HCT116 (cell line): ENCODE data around the gene LRRC56. TPM values are rescaled to one million over a fixed set of nuclear protein-coding genes. Genes with fewer than 3 reads are reported as not detected.
A peak's percentile ranks its signal among the peaks of the same experiment; 100 is the strongest.

Experiments used
- ATAC-seq: fragments of 200-7000 bp; cut with Tn5 transposase; 2 replicates; pipeline ENCODE4 v1.9.1; 2020; ENCODE audit warnings: mild to moderate bottlenecking, moderate library complexity
- BruUV-seq: library from RNA; stranded (reverse); fragments of 400-500 nt; replicated peaks from 2 replicates; lab custom pipeline; 2021; lab: Mats Ljungman, UMichigan
- CTCF ChIA-PET: fragments of 300-600 bp; sonication (Branson Sonifier 250); formaldehyde crosslinking; loops from one replicate; lab custom pipeline; 2021; ENCODE audit warnings: antibody characterized with exemption; lab: Charles Lee
- POLR2A ChIA-PET: fragments of 300-600, 350-600 bp; sonication (Branson Sonifier 250); formaldehyde crosslinking; loops from one replicate; lab custom pipeline; 2021; ENCODE audit warnings: antibody characterized with exemption; lab: Charles Lee
- RAD21 ChIA-PET, 2 experiments: fragments of 300-600 bp; sonication (Branson Sonifier 250); formaldehyde crosslinking; loops; one replicate each; lab custom pipeline; 2023; ENCODE audit warnings: low total read pairs in 2 of 2; ENCODE audit not compliant: uncharacterized antibody in 2 of 2, unreplicated experiment in 2 of 2, low non-redundant PET in 1 of 2; lab: Charles Lee
- DNase-seq: peaks from one replicate; pipeline ENCODE4 v3.0.0-alpha.2; 2010; ENCODE audit warnings: low read depth, low spot score
- H2AFZ ChIP-seq: fragments of 200-600 bp; shearing (Covaris generic), sonication (generic); 2 replicates; pipeline ENCODE4 v1.6.1; 2017; ENCODE audit warnings: low read depth, mixed run types, mixed read lengths, antibody characterized with exemption, low read length; ENCODE audit not compliant: poor library complexity, severe bottlenecking
- H3K27ac ChIP-seq: 2 replicates; pipeline ENCODE4 v1.5.1; 2012; ENCODE audit warnings: low read depth, low read length
- H3K27me3 ChIP-seq: fragments of 200-600 bp; sonication (generic); 2 replicates; pipeline ENCODE4 v1.6.1; 2016; ENCODE audit warnings: mixed run types, low read length, mixed read lengths; ENCODE audit not compliant: insufficient read depth
- H3K36me3 ChIP-seq, 2 experiments: fragments of 200-500 bp in 1 of 2; fragments of 200-600 bp in 1 of 2; sonication (Bioruptor generic) in 1 of 2; sonication (generic) in 1 of 2; 2 replicates each; pipeline versions ENCODE4 v1.5.1 to v1.6.1; 2014 to 2016; ENCODE audit warnings: low read length in 2 of 2, inconsistent platforms in 1 of 2, mixed read lengths in 1 of 2, mixed run types in 1 of 2; ENCODE audit not compliant: insufficient read depth in 2 of 2, control insufficient read depth in 1 of 2
- H3K4me1 ChIP-seq, 2 experiments: fragments of 200-600 bp in 1 of 2; sonication (generic) in 1 of 2; 2 replicates each; pipeline versions ENCODE4 v1.5.1 to v1.6.1; 2012 to 2017; ENCODE audit warnings: low read length in 2 of 2, inconsistent platforms in 1 of 2, mild to moderate bottlenecking in 1 of 2, mixed read lengths in 1 of 2, mixed run types in 1 of 2, moderate library complexity in 1 of 2; ENCODE audit not compliant: insufficient read depth in 2 of 2, control insufficient read depth in 1 of 2
- H3K4me2 ChIP-seq: fragments of 200-600 bp; sonication (generic); 2 replicates; pipeline ENCODE4 v1.6.1; 2017; ENCODE audit warnings: mixed run types, low read length, mixed read lengths
- H3K4me3 ChIP-seq, 2 experiments: fragments of 200-600 bp in 1 of 2; sonication (generic) in 1 of 2; replicated peaks in 1 of 2; 2 replicates each; pipeline ENCODE4 v1.5.1; 2011 to 2016; ENCODE audit warnings: low read length in 2 of 2, control low read depth in 1 of 2, low read depth in 1 of 2, mild to moderate bottlenecking in 1 of 2, mixed read lengths in 1 of 2, mixed run types in 1 of 2
- H3K79me2 ChIP-seq: fragments of 200-600 bp; sonication (generic); 2 replicates; pipeline ENCODE4 v1.6.1; 2017; ENCODE audit warnings: mild to moderate bottlenecking, mixed run types, low read length, moderate library complexity, mixed read lengths; ENCODE audit not compliant: insufficient read depth
- H3K9ac ChIP-seq: fragments of 200-600 bp; sonication (generic); 2 replicates; pipeline ENCODE4 v1.6.1; 2016; ENCODE audit warnings: low read length, mixed read lengths
- H3K9me2 ChIP-seq: fragments of 200-600 bp; sonication (generic), shearing (Covaris generic); 2 replicates; pipeline ENCODE4 v1.6.1; 2017; ENCODE audit warnings: mixed run types, mild to moderate bottlenecking, moderate library complexity; ENCODE audit not compliant: insufficient read depth
- H3K9me3 ChIP-seq, 2 experiments: fragments of 200-500 bp in 1 of 2; fragments of 200-600 bp in 1 of 2; sonication (Bioruptor generic) in 1 of 2; sonication (generic) in 1 of 2; 2 replicates each; pipeline ENCODE4 v1.6.1; 2014 to 2017; ENCODE audit warnings: low read length in 2 of 2, mixed read lengths in 2 of 2, inconsistent platforms in 1 of 2, low read depth in 1 of 2, mild to moderate bottlenecking in 1 of 2, mixed run types in 1 of 2, moderate library complexity in 1 of 2; ENCODE audit not compliant: control insufficient read depth in 1 of 2, insufficient read depth in 1 of 2
- H4K20me1 ChIP-seq: fragments of 200-600 bp; sonication (generic), shearing (Covaris generic); 2 replicates; pipeline ENCODE4 v1.6.1; 2017; ENCODE audit warnings: mixed run types, mild to moderate bottlenecking, moderate library complexity; ENCODE audit not compliant: insufficient read depth
- CBX3 ChIP-seq: IDR thresholded peaks from 2 replicates; pipeline ENCODE4 v1.6.1; 2012; ENCODE audit warnings: low read depth
- CEBPB ChIP-seq: IDR thresholded peaks from 2 replicates; pipeline ENCODE4 v1.6.1; 2012; ENCODE audit warnings: low read depth
- EGR1 ChIP-seq: IDR thresholded peaks from 2 replicates; pipeline ENCODE4 v1.6.1; 2012; ENCODE audit warnings: low read depth
- EZH2 ChIP-seq: fragments of 200-600 bp; sonication (generic); IDR thresholded peaks from 2 replicates; pipeline ENCODE4 v1.6.1; 2017; ENCODE audit warnings: antibody characterized with exemption, mixed run types
- EZH2phosphoT487 ChIP-seq: fragments of 200-600 bp; IDR thresholded peaks from 2 replicates; pipeline ENCODE4 v1.6.1; 2018; ENCODE audit warnings: antibody characterized with exemption, borderline replicate concordance
- JUND ChIP-seq: IDR thresholded peaks from 2 replicates; pipeline ENCODE4 v1.6.1; 2012
- MAX ChIP-seq: IDR thresholded peaks from 2 replicates; pipeline ENCODE4 v1.6.1; 2012
- POLR2A ChIP-seq: IDR thresholded peaks from 2 replicates; pipeline ENCODE4 v1.7.0; 2011; ENCODE audit warnings: borderline replicate concordance; ENCODE audit not compliant: insufficient read depth, insufficient read length; ENCODE audit errors: extremely low read depth
- RAD21 ChIP-seq: IDR thresholded peaks from 2 replicates; pipeline ENCODE4 v1.6.1; 2012; ENCODE audit warnings: low read depth, mild to moderate bottlenecking
- SIN3A ChIP-seq: IDR thresholded peaks from 2 replicates; pipeline ENCODE4 v1.6.1; 2012; ENCODE audit warnings: low read depth
- SP1 ChIP-seq: IDR thresholded peaks from 2 replicates; pipeline ENCODE4 v1.6.1; 2012; ENCODE audit warnings: low read depth
- YY1 ChIP-seq: IDR thresholded peaks from 2 replicates; pipeline ENCODE4 v1.6.1; 2011; ENCODE audit warnings: low read length, low read depth, moderate library complexity, mild to moderate bottlenecking; ENCODE audit not compliant: insufficient replicate concordance; ENCODE audit errors: extremely low read depth
- ZFX ChIP-seq: fragments of 450-650 bp; IDR thresholded peaks from 2 replicates; pipeline ENCODE4 v1.6.1; 2017
- ZNF274 ChIP-seq: fragments of 200-500 bp; sonication (Bioruptor generic); IDR thresholded peaks from 2 replicates; pipeline ENCODE4 v1.6.1; 2014; ENCODE audit warnings: mild to moderate bottlenecking, low read depth, low read length, inconsistent platforms
- intact Hi-C: fragments of 100-400 bp; cut with micrococcal nuclease; formaldehyde crosslinking; loops from 2 replicates; pipeline ENCODE4 v1.10.0; 2022
- total RNA-seq: library from RNA; stranded (reverse); gene quantifications from one replicate; pipeline ENCODE4 v1.2.1, GENCODE V29; 2021; ENCODE audit not compliant: unreplicated experiment
- TF ChIP-seq, protein P1 (sequence below): IDR thresholded peaks from 2 replicates; pipeline ENCODE4 v1.6.1; 2012; ENCODE audit warnings: low read depth
- TF ChIP-seq, protein P2 (sequence below): IDR thresholded peaks from 2 replicates; pipeline ENCODE4 v1.6.1; 2011; ENCODE audit warnings: mild to moderate bottlenecking, low read length, moderate library complexity; ENCODE audit not compliant: insufficient replicate concordance; ENCODE audit errors: extremely low read depth

Gene LRRC56
- total RNA-seq, 1 experiment from 2014 or later, result 9.1 TPM

DNA sequence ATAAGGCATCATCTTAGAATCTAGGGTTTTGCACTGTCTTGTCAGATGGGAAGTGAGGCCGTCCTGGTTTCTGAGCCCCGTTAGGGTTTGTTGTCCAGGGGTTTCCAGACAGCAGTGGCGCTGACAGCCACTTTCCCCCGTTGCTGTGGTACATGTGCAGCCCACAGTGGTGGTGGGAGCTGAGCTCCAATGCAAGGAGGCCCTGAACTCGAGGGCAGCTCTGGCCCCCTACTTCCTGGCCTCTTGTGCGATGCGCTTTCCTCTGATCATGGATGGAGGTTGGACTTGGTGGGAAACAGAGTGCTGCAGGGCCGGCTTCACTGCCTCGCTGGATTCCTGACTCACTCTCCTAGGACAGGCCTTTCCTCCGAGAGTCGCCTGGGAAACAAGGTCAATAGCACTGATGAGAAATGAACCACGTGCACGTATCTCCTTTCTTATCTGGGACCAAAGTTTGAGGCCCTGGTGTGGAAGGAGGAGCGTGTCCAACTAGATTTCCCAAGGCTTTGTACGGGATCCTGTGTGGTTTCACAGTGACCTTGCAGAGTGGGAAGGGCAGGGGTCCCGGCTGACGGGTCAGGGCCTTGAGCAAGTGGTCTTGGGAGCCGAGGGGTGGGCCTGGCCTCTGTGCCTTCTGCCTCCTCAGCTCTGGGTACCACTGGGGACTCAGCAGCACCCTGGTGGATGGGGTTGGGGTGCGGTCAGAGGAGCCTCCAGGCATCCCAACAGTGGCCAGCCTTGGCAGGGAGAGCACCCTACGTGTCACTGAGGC is 42.7 kb downstream of the LRRC56 start:
- DNase-seq, result no peak
- peaks cover 19 to 29% of the 10 kb centered on the region in 2 experiments; a peak in 3 of 4 replicates for H3K36me3 ChIP-seq
- ChIA-PET POLR2A (no interaction called here), RAD21 (no interaction called here), CTCF (no interaction called here)
- H3K9ac ChIP-seq, result no peak overlapping the region
- BruUV-seq, result TSS peak; percentile 1
- H3K9me2 ChIP-seq, result no peaks in the 10 kb centered on the region
- H3K4me1 ChIP-seq, result peaks cover 12 to 23% of the 10 kb centered on the region in 2 experiments
- no peak overlapping the region for H2AFZ ChIP-seq
- H3K4me3 ChIP-seq, result no peak overlapping the region
- intact Hi-C loops, result no loop called here
- no peak for ATAC-seq
- no peaks in the 10 kb centered on the region for H3K9me3 ChIP-seq
- no peak overlapping the region for H3K4me2 ChIP-seq
- no peaks in the 10 kb centered on the region; the same call in 1 of the 2 replicates for H4K20me1 ChIP-seq
- no peaks in the 10 kb centered on the region for H3K27me3 ChIP-seq
- H3K79me2 ChIP-seq, result peaks cover 81% of the 10 kb centered on the region
- H3K27ac ChIP-seq, result no peak overlapping the region
- TF ChIP-seq ZNF274 (no peak), EGR1 (no peak), EZH2phosphoT487 (no peak), JUND (no peak), EZH2 (no peak), ZFX (no peak), SP1 (no peak), SIN3A (no peak), CEBPB (no peak), CBX3 (no peak), YY1 (no peak), MAX (no peak), POLR2A (no peak), RAD21 (no peak)
- TF ChIP-seq, protein P1, sequence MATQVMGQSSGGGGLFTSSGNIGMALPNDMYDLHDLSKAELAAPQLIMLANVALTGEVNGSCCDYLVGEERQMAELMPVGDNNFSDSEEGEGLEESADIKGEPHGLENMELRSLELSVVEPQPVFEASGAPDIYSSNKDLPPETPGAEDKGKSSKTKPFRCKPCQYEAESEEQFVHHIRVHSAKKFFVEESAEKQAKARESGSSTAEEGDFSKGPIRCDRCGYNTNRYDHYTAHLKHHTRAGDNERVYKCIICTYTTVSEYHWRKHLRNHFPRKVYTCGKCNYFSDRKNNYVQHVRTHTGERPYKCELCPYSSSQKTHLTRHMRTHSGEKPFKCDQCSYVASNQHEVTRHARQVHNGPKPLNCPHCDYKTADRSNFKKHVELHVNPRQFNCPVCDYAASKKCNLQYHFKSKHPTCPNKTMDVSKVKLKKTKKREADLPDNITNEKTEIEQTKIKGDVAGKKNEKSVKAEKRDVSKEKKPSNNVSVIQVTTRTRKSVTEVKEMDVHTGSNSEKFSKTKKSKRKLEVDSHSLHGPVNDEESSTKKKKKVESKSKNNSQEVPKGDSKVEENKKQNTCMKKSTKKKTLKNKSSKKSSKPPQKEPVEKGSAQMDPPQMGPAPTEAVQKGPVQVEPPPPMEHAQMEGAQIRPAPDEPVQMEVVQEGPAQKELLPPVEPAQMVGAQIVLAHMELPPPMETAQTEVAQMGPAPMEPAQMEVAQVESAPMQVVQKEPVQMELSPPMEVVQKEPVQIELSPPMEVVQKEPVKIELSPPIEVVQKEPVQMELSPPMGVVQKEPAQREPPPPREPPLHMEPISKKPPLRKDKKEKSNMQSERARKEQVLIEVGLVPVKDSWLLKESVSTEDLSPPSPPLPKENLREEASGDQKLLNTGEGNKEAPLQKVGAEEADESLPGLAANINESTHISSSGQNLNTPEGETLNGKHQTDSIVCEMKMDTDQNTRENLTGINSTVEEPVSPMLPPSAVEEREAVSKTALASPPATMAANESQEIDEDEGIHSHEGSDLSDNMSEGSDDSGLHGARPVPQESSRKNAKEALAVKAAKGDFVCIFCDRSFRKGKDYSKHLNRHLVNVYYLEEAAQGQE, result no peak
- TF ChIP-seq, protein P2, sequence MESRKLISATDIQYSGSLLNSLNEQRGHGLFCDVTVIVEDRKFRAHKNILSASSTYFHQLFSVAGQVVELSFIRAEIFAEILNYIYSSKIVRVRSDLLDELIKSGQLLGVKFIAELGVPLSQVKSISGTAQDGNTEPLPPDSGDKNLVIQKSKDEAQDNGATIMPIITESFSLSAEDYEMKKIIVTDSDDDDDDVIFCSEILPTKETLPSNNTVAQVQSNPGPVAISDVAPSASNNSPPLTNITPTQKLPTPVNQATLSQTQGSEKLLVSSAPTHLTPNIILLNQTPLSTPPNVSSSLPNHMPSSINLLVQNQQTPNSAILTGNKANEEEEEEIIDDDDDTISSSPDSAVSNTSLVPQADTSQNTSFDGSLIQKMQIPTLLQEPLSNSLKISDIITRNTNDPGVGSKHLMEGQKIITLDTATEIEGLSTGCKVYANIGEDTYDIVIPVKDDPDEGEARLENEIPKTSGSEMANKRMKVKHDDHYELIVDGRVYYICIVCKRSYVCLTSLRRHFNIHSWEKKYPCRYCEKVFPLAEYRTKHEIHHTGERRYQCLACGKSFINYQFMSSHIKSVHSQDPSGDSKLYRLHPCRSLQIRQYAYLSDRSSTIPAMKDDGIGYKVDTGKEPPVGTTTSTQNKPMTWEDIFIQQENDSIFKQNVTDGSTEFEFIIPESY, result no peak
